GM19452 (cell line): ENCODE results near the gene RAB6A.
A peak's percentile ranks its signal among the peaks of the same experiment; 100 is the strongest.

Experiments
- ATAC-seq: cut with Tn5 transposase; IDR thresholded peaks from one replicate; pipeline ENCODE4 v1.9.1; 2021; ENCODE audit not compliant: unreplicated experiment

RAB6A gene

DNA sequence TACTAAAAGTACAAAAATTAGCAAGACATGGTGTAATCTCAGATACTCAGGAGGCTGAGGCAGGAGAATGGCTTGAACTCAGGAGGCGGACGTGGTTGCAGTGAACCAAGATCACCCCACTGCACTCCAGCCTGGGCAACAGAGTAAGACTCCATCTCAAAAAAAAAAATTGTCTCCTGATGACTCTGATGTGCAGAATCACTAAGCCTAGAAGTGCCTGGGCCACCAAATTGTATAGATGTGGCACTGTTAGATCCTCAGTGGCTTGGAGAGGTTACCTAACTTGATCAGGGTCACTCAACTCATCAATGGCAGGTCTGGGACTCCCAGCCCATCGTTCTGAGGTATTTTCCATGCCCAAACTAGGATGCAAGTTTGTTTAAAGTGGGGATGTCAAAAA lies 103.9 kb downstream of the RAB6A start:
- ATAC-seq: no peak

DNA sequence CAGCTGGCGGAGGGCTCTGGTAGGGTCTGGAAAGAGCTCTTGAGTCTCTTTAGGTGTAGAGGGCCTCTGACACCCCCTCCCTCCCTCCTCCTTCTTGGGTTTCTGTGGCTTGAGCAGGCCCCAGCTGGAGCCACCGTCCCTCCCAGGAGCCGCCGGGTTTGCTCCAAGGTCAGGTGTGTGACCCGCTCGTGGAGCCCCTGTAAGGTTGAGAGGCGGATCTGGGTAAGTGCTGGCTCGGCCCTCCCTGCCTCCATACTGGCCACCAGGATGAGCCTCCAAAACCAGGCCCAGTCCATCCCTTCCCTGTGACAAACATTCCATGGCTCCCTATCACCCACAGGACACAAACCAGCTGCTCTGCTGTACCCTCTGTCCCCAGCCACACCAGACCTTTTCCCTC lies 105.2 kb downstream of the RAB6A start:
- ATAC-seq: no peak

- no peak for ATAC-seq
Observed at GRCh38 chr11:73654482-73655021, 106.3 kb downstream of the RAB6A start.

DNA sequence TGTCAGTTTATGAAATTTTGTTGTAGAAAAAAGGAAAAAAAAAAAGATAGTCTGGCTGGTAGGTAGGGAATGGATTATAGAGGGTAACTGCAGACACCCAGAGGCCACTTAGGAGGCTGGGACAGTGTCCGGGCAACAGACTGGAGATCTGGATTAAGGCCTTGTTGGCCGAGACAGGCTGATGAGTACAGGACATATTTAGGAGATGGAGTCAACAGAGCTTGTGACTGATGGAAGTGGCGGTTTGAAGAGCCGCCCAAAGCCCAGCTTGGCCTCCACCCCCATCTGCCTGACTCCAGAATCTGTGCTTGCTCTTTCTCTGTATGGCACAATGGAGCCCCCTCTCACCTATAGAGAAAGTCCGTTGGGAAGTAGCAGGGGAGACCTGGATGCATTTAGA lies 106.9 kb downstream of the RAB6A start:
- no peak for ATAC-seq

DNA sequence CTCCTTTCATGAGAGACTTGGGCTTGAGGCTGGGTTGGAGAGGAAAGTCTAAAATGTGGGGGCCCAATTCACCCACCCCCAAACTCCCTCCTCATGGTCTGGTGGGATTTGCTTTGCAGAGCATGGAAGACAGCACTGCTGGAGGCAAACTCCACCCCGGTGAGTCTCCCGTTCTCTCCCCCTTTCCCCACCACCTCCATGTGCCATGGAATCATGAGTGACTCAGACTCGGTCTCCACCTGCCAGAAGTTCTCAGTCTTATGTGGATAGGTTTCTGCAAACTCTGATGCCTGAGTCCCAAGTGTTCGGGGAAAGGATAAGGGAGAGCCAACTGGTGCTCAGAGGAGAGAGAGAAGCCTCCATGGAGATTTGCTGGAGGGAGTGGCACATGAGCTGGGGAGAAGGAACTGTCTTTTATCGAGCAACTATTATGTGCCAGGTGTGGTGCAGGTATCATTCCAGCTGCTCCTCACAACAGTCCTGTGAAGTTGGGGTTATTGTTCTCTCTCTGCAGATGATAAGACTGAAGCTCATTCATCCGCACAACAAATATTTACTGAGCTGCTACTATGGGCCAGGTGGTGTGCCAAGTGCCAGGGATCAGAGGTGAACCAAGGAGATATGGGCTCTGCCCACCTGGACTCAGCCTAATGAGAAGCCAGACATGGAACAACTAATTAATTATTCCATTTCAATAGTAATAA lies 107.9 kb downstream of the RAB6A start:
- no peak for ATAC-seq

DNA sequence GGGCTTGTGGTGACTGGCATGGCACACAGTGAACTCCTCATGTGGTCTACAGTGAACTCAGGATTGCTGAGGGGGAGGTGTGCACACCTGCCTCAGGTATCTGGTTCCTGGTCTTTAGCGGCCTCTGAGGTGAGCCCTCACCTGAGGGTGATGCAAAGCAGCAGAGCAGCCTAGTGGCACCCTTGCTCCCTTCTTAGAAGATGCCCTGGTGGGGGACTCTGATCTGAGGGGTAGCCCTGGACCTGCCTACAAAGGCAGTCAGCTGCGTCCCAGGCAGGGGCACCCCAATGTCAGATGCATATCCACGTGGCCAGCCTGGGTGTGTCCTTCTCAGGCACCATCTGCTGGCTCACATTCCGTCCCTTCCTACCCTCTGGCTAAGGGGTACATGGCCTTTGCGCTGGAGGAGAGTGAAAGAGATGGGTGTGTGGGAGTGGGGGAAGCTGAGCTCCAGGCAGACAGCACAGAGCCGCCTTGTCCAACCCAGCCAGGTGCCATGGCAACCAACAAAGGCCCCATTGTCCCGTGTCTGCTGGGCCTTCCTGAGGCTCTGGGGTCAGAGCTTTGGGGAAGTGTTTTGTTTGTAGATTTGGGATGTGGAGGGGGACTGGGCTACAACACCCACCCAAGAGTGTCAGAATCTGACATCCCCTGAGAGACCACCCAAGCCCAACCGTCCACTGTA lies 108.7 kb downstream of the RAB6A start:
- ATAC-seq: no peak

GRCh38 chr11:73651661-73652045 lies 109.2 kb downstream of the RAB6A start:
- no peak for ATAC-seq

DNA sequence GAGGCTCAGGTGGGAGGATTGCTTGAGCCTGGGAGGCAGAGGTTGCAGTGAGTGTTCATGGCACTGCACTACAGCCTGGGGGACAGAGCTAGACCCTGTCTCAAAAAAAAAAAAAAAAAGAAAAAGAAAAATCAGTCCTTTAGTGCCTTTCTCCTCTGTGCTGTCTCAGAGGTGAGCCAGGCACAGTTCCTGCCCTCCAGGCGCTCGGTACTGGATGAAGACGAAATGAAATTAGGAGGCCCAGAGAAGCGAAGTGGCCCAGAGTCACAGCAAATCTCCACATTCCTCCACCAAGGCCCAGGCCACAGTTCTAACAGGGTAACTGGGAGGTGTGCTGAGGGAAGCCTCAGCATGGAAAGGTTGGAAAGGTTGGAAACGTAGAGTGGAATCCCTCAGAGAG lies 109.6 kb downstream of the RAB6A start:
- no peak for ATAC-seq

GRCh38 chr11:73650400-73650799 lies 110.5 kb downstream of the RAB6A start:
- ATAC-seq: no peak

DNA sequence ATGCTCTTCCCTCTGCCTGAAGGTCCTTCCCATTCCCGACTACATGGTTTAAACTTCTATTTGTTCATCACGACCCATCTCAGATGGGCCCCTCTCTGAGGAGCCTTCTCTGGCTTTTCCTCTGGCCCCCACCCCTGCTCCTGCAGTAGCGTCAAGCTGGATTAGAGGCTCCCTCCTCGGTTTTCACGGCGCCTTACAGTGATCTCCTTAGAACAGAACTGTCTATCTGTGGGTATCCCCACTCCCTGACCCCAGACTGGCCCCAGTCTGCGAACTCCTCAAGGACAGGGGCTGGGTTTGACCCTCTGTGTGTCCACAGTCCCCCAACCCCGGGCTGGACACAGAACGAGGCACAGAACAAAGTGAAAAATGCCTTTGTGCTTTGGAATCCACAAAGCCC lies 111.7 kb downstream of the RAB6A start:
- ATAC-seq: no peak

DNA sequence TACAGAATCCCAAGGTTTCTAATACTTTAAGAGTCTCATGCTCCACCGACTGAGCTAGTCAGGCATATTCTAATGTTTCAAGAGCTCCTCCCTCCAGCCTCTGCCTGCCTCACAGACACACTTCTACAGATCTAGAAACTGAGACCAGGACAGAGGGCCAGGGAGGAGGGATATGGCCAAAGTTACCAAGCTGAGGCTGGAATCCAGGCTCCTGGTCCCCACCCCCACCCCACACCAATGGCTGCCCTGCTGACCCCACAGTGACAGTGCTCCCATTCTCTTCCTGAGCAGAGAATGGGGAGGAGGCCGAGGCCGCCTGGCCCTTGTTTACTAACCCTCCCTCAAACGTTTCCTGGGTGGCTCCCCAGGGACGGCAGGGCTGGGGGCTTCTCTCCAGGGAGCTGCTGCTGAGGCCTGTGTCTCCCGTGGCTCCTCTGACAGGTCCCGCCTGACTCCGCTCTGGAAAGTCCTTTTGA lies 112.3 kb downstream of the RAB6A start:
- no peak for ATAC-seq

DNA sequence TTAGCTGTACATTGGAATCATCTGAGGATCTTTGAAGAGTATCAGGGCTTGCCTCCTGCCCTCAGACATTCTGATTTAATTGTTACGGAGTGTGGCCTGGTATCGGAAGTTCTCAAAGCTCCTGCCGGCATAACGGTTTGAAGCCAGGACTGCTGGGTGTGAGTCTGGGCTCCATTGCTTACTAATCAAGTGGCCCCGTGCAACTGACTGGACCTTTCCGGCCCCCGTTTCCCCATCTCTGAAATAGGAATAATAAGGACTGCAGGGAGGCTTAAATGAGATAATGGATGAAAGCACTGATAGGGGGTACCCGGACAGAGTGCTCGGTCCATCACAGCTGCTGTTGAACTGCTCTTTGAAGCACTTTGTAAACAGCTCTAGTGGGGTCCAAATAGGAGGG lies 112.8 kb downstream of the RAB6A start:
- ATAC-seq: no peak

- peak; percentile 85 for ATAC-seq
Observed at GRCh38 chr11:73647459-73648100, 113.3 kb downstream of the RAB6A start.

GRCh38 chr11:73645972-73646631 lies 114.8 kb downstream of the RAB6A start, which contains the start of gene PLEKHB1:
Gene PLEKHB1 (plus strand): TSS chr11:73646581. CDS start chr11:73646609, 28 bp downstream.
- ATAC-seq: no peak

DNA sequence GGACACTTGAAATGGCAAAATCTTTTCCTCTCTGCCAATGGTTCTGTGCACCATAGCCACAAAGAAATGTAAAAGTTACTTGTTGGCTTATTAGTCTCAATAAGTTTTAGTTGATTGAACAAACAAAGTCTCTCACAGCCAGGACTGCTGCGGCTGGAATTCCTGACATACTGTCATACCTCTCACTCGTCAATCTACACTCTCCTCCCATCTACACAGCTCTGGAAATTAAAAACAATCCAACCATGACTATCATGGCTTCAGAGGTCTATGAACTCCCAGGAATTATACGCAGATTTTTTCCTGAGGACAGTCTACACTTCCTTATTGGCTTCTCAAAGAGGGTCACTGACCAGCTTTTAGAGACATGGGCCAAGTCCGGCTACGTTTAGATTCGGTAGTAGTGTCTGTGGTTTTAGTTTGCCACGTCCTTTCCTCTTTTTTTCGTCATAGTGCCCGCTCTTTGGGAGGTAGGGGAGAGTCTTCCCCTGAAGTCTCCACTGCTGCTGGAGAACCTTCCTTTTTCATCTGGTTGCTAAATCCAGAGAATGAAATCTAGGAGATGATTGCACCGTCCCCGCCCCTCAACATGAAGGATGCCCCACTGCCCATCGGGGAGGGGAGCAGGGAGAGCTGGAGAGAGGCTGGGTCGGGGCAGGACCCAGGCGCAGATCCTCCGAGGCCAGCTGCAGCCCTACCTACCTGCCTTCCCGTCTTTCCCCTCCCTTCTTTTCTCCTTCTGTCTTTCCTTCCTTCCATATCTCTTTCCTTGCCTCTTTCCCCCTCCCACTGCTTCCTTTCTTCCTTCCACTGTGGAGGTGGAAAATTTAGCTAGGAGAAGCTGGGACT lies 115.5 kb downstream of the RAB6A start:
- ATAC-seq: no peak

GRCh38 chr11:73641668-73642067 lies 119.2 kb downstream of the RAB6A start:
- ATAC-seq: no peak

- ATAC-seq: no peak
Observed at GRCh38 chr11:73640592-73640991, 120.3 kb downstream of the RAB6A start.

- no peak for ATAC-seq
Observed at GRCh38 chr11:73637012-73637411, 123.9 kb downstream of the RAB6A start.

DNA sequence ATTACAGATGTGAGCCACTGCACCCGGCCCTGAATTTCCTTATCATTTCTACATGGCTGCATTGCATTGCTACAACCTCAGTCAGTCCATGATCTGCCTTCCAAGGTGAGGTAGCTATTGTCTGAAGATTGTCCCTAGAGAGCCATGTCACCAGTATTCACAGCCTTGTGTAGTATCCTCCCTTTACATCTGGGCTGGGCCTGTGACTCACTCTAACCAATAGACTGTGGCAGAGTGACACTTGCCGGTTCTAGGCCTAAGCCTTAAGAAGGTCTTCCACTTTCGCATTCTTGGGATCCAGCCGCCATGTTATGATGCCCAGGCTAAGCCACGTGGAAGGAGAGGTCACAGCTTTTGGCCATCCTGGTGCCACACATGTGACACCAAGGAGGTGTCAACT lies 124.6 kb downstream of the RAB6A start:
- ATAC-seq: no peak

DNA sequence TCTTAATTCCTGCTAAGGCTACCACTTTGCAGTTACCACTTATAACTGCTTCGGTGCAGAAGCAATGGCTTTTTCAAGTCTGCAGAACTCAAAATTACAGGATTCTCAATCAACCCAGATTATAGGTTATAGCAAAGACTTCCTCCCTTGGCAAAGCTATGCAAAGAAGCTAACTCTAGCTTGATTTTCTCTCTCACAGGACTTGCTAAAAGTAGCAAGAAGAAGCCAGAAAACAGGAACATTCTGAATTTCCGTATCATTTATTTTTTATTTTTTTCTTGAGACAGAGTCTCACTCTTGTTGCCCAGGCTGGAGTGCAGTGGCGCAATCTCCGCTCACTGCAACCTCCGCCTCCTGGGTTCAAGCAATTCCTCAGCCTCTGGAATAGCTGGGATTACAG lies 125.2 kb downstream of the RAB6A start:
- no peak for ATAC-seq
